ENCODE results near the gene PNLIP. TPM values are rescaled to one million over a fixed set of nuclear protein-coding genes. Genes with fewer than 3 reads are reported as not detected.

Gene PNLIP
- total RNA-seq, 5 donors from 2014 or later (not counting 1 experiment from before 2014, with no cell fraction given) = 2.3 to 3.1 (median 2.6) TPM; not detected in 2

- no peak for DNase-seq
- no peak overlapping the region for H3K27ac ChIP-seq (ENCODE audit: low read length)
- ATAC-seq (replicated peaks in 1 of 4) = no peak
- H3K36me3 ChIP-seq (ENCODE audit: control insufficient read depth in 2 of 2, extremely low read depth in 1 of 2, insufficient read depth in 1 of 2, low read length in 1 of 2) = no peaks in the 10 kb centered on the region
- WGBS (ENCODE audit: insufficient coverage) = 67% methylated on average over 5 of the region's 5 CpGs
- no peaks in the 10 kb centered on the region for H3K4me1 ChIP-seq (ENCODE audit: control insufficient read depth in 1 of 2, extremely low read depth in 1 of 2, insufficient read depth in 2 of 2, low read length in 2 of 2)
- H3K27me3 ChIP-seq (replicated peaks in 1 of 2; ENCODE audit: control insufficient read depth in 2 of 2, extremely low read depth in 1 of 2, insufficient read depth in 2 of 2, low read length in 1 of 2) = no peaks in the 10 kb centered on the region
- Mint-ChIP-seq H3K9me3 (no peaks in the 10 kb centered on the region), H3K27ac (no peak overlapping the region), H3K27me3 (peaks cover 0 to 8% of the 10 kb centered on the region in 2 donors), H3K36me3 (no peaks in the 10 kb centered on the region), H3K4me1 (no peaks in the 10 kb centered on the region), H3K4me3 (no peak overlapping the region)
- POLR2A ChIA-PET = no interaction called here
- CTCF ChIA-PET = interaction anchor here in 1 of 2 donors (0.6 to 1.1 kb wide), 2 partner anchors 182 to 899 kb away, joined by 3 read pairs; no protein-coding TSS in a partner anchor
- no peaks in the 10 kb centered on the region for H3K9me3 ChIP-seq
- H3K4me3 ChIP-seq (ENCODE audit: control insufficient read depth in 1 of 2, extremely low read depth in 1 of 2, low read length in 1 of 2) = no peak overlapping the region
Measured at GRCh38 chr10:116597543-116597942, 51.8 kb downstream of the PNLIP start.

DNA sequence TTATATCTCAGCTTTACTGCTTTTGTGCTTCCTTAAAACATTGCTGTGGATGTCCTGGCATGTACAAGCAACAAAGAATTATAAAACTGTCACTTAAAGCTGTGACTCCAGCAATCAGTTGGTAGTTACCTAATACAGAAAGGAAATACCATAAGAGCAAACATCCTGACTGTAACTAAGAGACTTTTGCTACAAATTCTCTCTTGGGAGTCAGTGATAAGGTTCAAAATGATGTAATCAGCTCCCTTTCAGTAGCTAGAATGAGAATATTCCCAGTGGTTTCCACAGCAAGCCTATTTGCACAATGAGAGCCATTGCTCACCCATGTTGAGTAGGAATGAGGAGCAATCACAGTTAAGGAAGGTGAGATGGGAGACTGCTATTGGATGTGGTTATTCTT, 52.6 kb downstream of the PNLIP start:
- H3K36me3 ChIP-seq (ENCODE audit: control insufficient read depth in 2 of 2, extremely low read depth in 1 of 2, insufficient read depth in 1 of 2, low read length in 1 of 2) = no peaks in the 10 kb centered on the region
- no peaks in the 10 kb centered on the region for H3K4me1 Mint-ChIP-seq
- H3K36me3 Mint-ChIP-seq = no peaks in the 10 kb centered on the region
- no peaks in the 10 kb centered on the region for H3K4me1 ChIP-seq (ENCODE audit: control insufficient read depth in 1 of 2, extremely low read depth in 1 of 2, insufficient read depth in 2 of 2, low read length in 2 of 2)
- peaks cover 0 to 8% of the 10 kb centered on the region in 2 donors for H3K27me3 Mint-ChIP-seq
- CTCF ChIA-PET = interaction anchor here in 1 of 2 donors (0.6 kb wide), 1 partner anchor 183 kb away, joined by 3 read pairs; no protein-coding TSS in a partner anchor
- H3K9me3 ChIP-seq = no peaks in the 10 kb centered on the region
- H3K4me3 ChIP-seq (ENCODE audit: control insufficient read depth in 1 of 2, extremely low read depth in 1 of 2, low read length in 1 of 2) = no peak overlapping the region
- POLR2A ChIA-PET = no interaction called here
- no peaks in the 10 kb centered on the region for H3K9me3 Mint-ChIP-seq
- no peak overlapping the region for H3K27ac Mint-ChIP-seq
- no peak for DNase-seq
- no peak overlapping the region for H3K27ac ChIP-seq (ENCODE audit: low read length)
- ATAC-seq (replicated peaks in 1 of 4) = no peak
- no peaks in the 10 kb centered on the region for H3K27me3 ChIP-seq (replicated peaks in 1 of 2; ENCODE audit: control insufficient read depth in 2 of 2, extremely low read depth in 1 of 2, insufficient read depth in 2 of 2, low read length in 1 of 2)
- no peak overlapping the region for H3K4me3 Mint-ChIP-seq

DNA sequence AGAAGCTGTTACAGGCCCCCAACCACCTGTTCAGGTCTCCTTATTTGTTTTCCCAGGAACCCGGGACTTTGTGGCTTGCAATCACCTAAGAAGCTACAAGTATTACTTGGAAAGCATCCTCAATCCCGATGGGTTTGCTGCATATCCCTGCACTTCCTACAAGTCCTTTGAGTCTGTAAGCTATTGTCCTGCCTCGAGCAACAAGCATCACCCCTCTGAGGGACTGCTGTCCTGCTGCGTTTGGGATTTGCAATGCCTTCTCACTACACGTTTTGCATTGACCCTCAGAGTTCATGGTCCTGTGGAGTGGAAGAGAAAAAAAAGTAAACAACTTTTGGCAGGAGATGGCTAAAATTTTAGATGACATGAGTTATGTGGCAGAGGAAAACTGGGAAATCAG, 54.3 kb downstream of the PNLIP start:
- Histone ChIP-seq H3K27me3 (replicated peaks in 1 of 2; ENCODE audit: control insufficient read depth in 2 of 2, extremely low read depth in 1 of 2, insufficient read depth in 2 of 2, low read length in 1 of 2) (no peaks in the 10 kb centered on the region), H3K4me1 (ENCODE audit: control insufficient read depth in 1 of 2, extremely low read depth in 1 of 2, insufficient read depth in 2 of 2, low read length in 2 of 2) (no peaks in the 10 kb centered on the region), H3K9me3 (no peaks in the 10 kb centered on the region), H3K4me3 (ENCODE audit: control insufficient read depth in 1 of 2, extremely low read depth in 1 of 2, low read length in 1 of 2) (no peak overlapping the region), H3K27ac (ENCODE audit: low read length) (no peak overlapping the region), H3K36me3 (ENCODE audit: control insufficient read depth in 2 of 2, extremely low read depth in 1 of 2, insufficient read depth in 1 of 2, low read length in 1 of 2) (no peaks in the 10 kb centered on the region)
- Mint-ChIP-seq H3K4me1 (no peaks in the 10 kb centered on the region), H3K27me3 (peaks cover 0 to 13% of the 10 kb centered on the region in 2 donors), H3K27ac (no peak overlapping the region), H3K36me3 (no peaks in the 10 kb centered on the region), H3K4me3 (no peak overlapping the region), H3K9me3 (no peaks in the 10 kb centered on the region)
- no peak for DNase-seq
- no peak for ATAC-seq (replicated peaks in 1 of 4)
- ChIA-PET POLR2A (no interaction called here), CTCF (no interaction called here)
- 68% methylated on average over 3 of the region's 5 CpGs for WGBS (ENCODE audit: insufficient coverage)

DNA sequence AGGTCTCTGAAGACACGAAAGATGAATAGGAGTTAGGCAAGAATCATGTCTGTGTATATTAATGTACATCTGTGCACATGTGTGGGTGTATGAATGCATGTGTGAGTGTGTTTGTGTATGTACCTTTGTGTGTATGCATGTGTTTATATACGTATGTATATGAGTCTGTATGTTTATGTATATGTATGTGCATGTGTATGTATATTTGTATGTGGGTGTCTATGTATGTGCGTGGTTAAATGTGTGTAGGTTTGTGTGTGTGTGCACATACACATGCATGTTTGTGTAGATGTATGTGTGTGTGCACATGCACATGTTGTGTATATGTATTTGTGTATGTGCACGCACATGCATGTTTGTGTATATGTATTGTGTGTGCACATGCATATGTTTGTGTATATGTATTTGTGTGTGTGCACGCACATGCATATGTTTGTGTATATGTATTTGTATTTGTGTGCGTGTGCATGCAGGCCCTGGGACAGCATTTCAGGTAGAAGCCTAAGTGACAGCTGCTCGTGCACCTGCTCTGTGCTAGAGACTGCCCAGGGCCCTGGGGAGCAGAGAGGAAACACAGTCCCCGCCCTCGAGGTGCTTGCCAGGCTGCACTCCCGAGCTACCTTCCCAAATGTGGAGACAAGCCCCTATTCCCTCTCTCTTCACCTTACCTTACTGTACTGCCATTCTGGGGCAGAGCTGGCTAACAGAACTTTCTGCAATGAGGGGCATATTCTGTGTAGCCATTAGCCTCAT, 57.1 kb downstream of the PNLIP start:
- Mint-ChIP-seq H3K27me3 (peaks cover 7 to 19% of the 10 kb centered on the region in 2 donors), H3K36me3 (no peaks in the 10 kb centered on the region), H3K27ac (no peak overlapping the region), H3K4me3 (no peak overlapping the region), H3K9me3 (no peaks in the 10 kb centered on the region), H3K4me1 (no peaks in the 10 kb centered on the region)
- no peak for DNase-seq
- CTCF ChIA-PET = no interaction called here
- POLR2A ChIA-PET = no interaction called here
- peaks cover 0 to 5% of the 10 kb centered on the region in 2 experiments for H3K27me3 ChIP-seq (replicated peaks in 1 of 2; ENCODE audit: control insufficient read depth in 2 of 2, extremely low read depth in 1 of 2, insufficient read depth in 2 of 2, low read length in 1 of 2)
- WGBS (ENCODE audit: insufficient coverage) = 87% methylated on average over 7 of the region's 10 CpGs
- no peak for ATAC-seq (replicated peaks in 1 of 4)
- no peak overlapping the region for H3K27ac ChIP-seq (ENCODE audit: low read length)
- no peaks in the 10 kb centered on the region for H3K4me1 ChIP-seq (ENCODE audit: control insufficient read depth in 1 of 2, extremely low read depth in 1 of 2, insufficient read depth in 2 of 2, low read length in 2 of 2)
- no peaks in the 10 kb centered on the region for H3K36me3 ChIP-seq (ENCODE audit: control insufficient read depth in 2 of 2, extremely low read depth in 1 of 2, insufficient read depth in 1 of 2, low read length in 1 of 2)
- H3K4me3 ChIP-seq (ENCODE audit: control insufficient read depth in 1 of 2, extremely low read depth in 1 of 2, low read length in 1 of 2) = no peak overlapping the region
- H3K9me3 ChIP-seq = no peaks in the 10 kb centered on the region

DNA sequence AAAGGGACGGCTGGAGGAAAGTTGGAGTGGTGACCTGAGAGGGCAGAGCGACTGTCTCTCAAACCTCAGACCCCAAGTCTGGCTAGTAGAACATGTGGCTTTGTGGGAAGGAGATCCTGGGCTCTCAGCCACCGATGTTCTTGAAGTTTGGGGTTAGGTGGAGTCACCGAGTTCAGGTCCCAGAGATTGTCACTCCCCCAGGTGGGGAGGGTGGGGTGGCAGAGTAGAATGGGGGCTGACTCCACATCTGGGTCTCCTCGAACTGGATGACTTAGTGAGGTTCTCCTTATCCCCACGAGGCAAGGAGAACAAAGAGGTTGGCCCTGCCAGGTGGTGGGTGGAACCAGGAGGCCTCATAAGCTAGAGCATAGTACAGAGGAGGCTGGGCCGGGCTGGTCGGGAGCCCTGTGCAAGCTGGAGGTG, 60.3 kb downstream of the PNLIP start:
- Histone ChIP-seq H3K27ac (ENCODE audit: low read length) (no peak overlapping the region), H3K9me3 (no peaks in the 10 kb centered on the region), H3K4me1 (ENCODE audit: control insufficient read depth in 1 of 2, extremely low read depth in 1 of 2, insufficient read depth in 2 of 2, low read length in 2 of 2) (peaks cover 0 to 4% of the 10 kb centered on the region in 2 experiments), H3K27me3 (replicated peaks in 1 of 2; ENCODE audit: control insufficient read depth in 2 of 2, extremely low read depth in 1 of 2, insufficient read depth in 2 of 2, low read length in 1 of 2) (peaks cover 0 to 29% of the 10 kb centered on the region in 2 experiments), H3K4me3 (ENCODE audit: control insufficient read depth in 1 of 2, extremely low read depth in 1 of 2, low read length in 1 of 2) (no peak overlapping the region), H3K36me3 (ENCODE audit: control insufficient read depth in 2 of 2, extremely low read depth in 1 of 2, insufficient read depth in 1 of 2, low read length in 1 of 2) (no peaks in the 10 kb centered on the region)
- ATAC-seq (replicated peaks in 1 of 4) (no peak), DNase-seq (no peak)
- H3K36me3 Mint-ChIP-seq = no peaks in the 10 kb centered on the region
- WGBS (ENCODE audit: insufficient coverage) = 46% methylated on average over 3 of the region's 8 CpGs
- POLR2A ChIA-PET = no interaction called here
- H3K27me3 Mint-ChIP-seq = peaks cover 30 to 38% of the 10 kb centered on the region in 2 donors
- CTCF ChIA-PET = no interaction called here
- no peak overlapping the region for H3K4me3 Mint-ChIP-seq
- no peak overlapping the region for H3K27ac Mint-ChIP-seq
- no peaks in the 10 kb centered on the region for H3K4me1 Mint-ChIP-seq
- no peaks in the 10 kb centered on the region for H3K9me3 Mint-ChIP-seq

GRCh38 chr10:116607336-116607735, 61.6 kb downstream of the PNLIP start:
- CTCF ChIA-PET = no interaction called here
- no peaks in the 10 kb centered on the region for H3K9me3 ChIP-seq
- WGBS (ENCODE audit: insufficient coverage) = 92% methylated on average over 5 of the region's 6 CpGs
- H3K36me3 ChIP-seq (ENCODE audit: control insufficient read depth in 2 of 2, extremely low read depth in 1 of 2, insufficient read depth in 1 of 2, low read length in 1 of 2) = no peaks in the 10 kb centered on the region
- H3K4me3 Mint-ChIP-seq = no peak overlapping the region
- H3K27me3 Mint-ChIP-seq = peaks cover 30 to 38% of the 10 kb centered on the region in 2 donors
- no peak overlapping the region for H3K4me3 ChIP-seq (ENCODE audit: control insufficient read depth in 1 of 2, extremely low read depth in 1 of 2, low read length in 1 of 2)
- peaks cover 0 to 4% of the 10 kb centered on the region in 2 experiments for H3K4me1 ChIP-seq (ENCODE audit: control insufficient read depth in 1 of 2, extremely low read depth in 1 of 2, insufficient read depth in 2 of 2, low read length in 2 of 2)
- no peaks in the 10 kb centered on the region for H3K9me3 Mint-ChIP-seq
- H3K36me3 Mint-ChIP-seq = no peaks in the 10 kb centered on the region
- H3K27ac Mint-ChIP-seq = no peak overlapping the region
- DNase-seq (no peak), ATAC-seq (replicated peaks in 1 of 4) (no peak)
- POLR2A ChIA-PET = no interaction called here
- no peaks in the 10 kb centered on the region for H3K4me1 Mint-ChIP-seq
- peaks cover 0 to 35% of the 10 kb centered on the region in 2 experiments for H3K27me3 ChIP-seq (replicated peaks in 1 of 2; ENCODE audit: control insufficient read depth in 2 of 2, extremely low read depth in 1 of 2, insufficient read depth in 2 of 2, low read length in 1 of 2)
- H3K27ac ChIP-seq (ENCODE audit: low read length) = no peak overlapping the region
